Sigmoid colon (tissue), 7 donors: ENCODE measurements around the gene NPHP4. TPM values are rescaled to one million over a fixed set of nuclear protein-coding genes. Genes with fewer than 3 reads are reported as not detected.

Experiments used
- DNase-seq: peaks from one replicate; pipeline ENCODE4 v3.0.0-alpha.2; 2019
- H3K27ac ChIP-seq, 4 donors: fragments of 200-600 bp; sonication (generic); one replicate each; pipeline ENCODE4 v1.5.1; 2016 to 2019; ENCODE audit warnings: mild to moderate bottlenecking in 1 of 4
- H3K27me3 ChIP-seq, 3 donors: fragments of 200-600 bp; sonication (generic); one replicate each; pipeline ENCODE4 v1.5.1; 2019; ENCODE audit warnings: mild to moderate bottlenecking in 1 of 3
- H3K36me3 ChIP-seq, 4 donors: fragments of 200-600 bp; sonication (generic); one replicate each; pipeline ENCODE4 v1.5.1; 2016 to 2019
- H3K4me1 ChIP-seq, 4 donors: fragments of 200-600 bp; sonication (generic); one replicate each; pipeline ENCODE4 v1.5.1; 2017 to 2019
- H3K4me3 ChIP-seq, 4 donors: fragments of 200-600 bp; sonication (generic); one replicate each; pipeline ENCODE4 v1.5.1; 2017 to 2019; ENCODE audit warnings: mild to moderate bottlenecking in 2 of 4, moderate library complexity in 1 of 4
- H3K9me3 ChIP-seq, 4 donors: fragments of 200-600 bp in 3 of 4; sonication (generic) in 3 of 4; one replicate each; pipeline versions ENCODE4 v1.5.1 to v1.6.1; 2013 to 2019
- EP300 ChIP-seq, 4 donors: sonication (generic); formaldehyde crosslinking; IDR thresholded peaks; one replicate each; pipeline ENCODE4 v1.6.1; 2017; ENCODE audit warnings: antibody characterized with exemption in 4 of 4
- POLR2A ChIP-seq, 2 donors: fragments of 450-650 bp; IDR thresholded peaks; one replicate each; pipeline ENCODE4 v1.6.1; 2016; ENCODE audit warnings: antibody characterized with exemption in 2 of 2, mild to moderate bottlenecking in 2 of 2, moderate library complexity in 2 of 2
- POLR2AphosphoS5 ChIP-seq, 4 donors: sonication (generic); formaldehyde crosslinking; IDR thresholded peaks; one replicate each; pipeline ENCODE4 v1.6.1; 2017; ENCODE audit warnings: antibody characterized with exemption in 4 of 4
- WGBS, 2 donors: extraction: QIAGEN DNeasy Blood & Tissue Kit; methylation state at CpG; one replicate each; pipeline ENCODE4 v1.1.7; 2013; 5-methylcytosine and 5-hydroxymethylcytosine counted together
- intact Hi-C: fragments of 100-400 bp; cut with DNase I; formaldehyde crosslinking; loops from one replicate; pipeline ENCODE4 v1.15.1; 2023
- polyA plus RNA-seq, 3 donors: library from polyadenylated mRNA; stranded (reverse); fragments of 200-250 nt; gene quantifications; one replicate each; pipeline ENCODE4 v1.2.3, GENCODE V29; 2013
- total RNA-seq, 4 donors: library from RNA; depleted of rRNA; stranded (reverse); fragments of >200 nt; gene quantifications; one replicate each; pipeline ENCODE4 v1.1.0, GENCODE V29; 2016
- TF ChIP-seq, protein P1 (sequence below), 4 experiments: fragments of 450-650 bp in 3 of 4; fragments of 200-600 bp in 1 of 4; IDR thresholded peaks; one replicate each; pipeline ENCODE4 v1.5.1; 2016 to 2019; ENCODE audit warnings: antibody characterized with exemption in 4 of 4, mild to moderate bottlenecking in 3 of 4, moderate library complexity in 2 of 4
- donor health status: healthy with polysubstance abuse.
- donor health status: Bipolar disorder and iron deficiency.
- donor health status: healthy.

NPHP4 gene
- total and polyA plus RNA-seq, 7 donors, result 0.60 to 12.2 (median 5.7) TPM

DNA sequence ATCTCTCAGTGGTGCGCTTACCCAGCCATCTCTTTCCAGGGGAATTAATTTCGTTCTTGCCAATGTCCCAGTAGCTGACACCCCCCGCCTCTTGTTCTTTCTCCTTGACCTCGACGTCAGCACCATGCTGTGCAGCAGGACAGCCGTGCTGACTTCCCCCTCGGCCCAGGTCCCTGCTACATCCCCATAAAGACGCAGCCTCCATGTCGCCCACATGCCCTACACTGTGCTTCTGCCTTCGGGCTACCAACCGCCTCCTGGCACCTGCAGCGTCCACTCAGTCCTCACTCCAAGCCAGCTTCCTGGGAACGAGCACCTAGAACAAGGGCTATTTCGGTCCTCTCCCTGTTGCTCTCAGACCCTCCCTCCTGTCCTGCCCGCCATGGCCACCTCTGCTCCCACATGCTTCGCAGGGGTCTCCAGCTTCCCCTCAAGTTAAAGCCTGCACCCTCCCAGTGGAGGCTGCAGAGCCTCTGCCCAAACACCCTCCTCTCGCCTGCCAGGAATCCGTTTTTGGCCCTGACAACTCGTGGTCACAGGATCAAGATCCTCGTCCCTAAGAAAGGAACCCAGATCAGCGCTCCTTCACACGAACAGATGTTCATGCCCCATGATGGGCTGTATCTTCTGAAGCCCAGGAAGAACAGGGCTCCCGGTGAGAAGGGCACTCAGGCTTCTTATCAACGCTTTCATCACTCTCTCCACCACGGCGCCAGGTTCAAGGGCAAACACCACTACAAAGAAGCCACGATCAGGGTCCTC is 109.7 kb downstream of the NPHP4 start:
- no peak for DNase-seq
- 92 to 96% methylated on average over 27 of the region's 27 CpGs for WGBS, 2 donors
- intact Hi-C loops, result no loop called here
- Histone ChIP-seq H3K27me3 (no peaks in the 10 kb centered on the region), H3K27ac (no peak overlapping the region), H3K4me1 (no peaks in the 10 kb centered on the region), H3K9me3 (peaks cover 0 to 2% (median 0%) of the 10 kb centered on the region in 4 donors), H3K36me3 (peaks cover 5 to 40% (median 13%) of the 10 kb centered on the region in 4 donors), H3K4me3 (no peak overlapping the region)
- TF ChIP-seq POLR2AphosphoS5 (IDR thresholded peaks at IDR 0.05) (no peak), EP300 (IDR thresholded peaks at IDR 0.05) (no peak), POLR2A (IDR thresholded peaks at IDR 0.05) (no peak)
- TF ChIP-seq, protein P1, sequence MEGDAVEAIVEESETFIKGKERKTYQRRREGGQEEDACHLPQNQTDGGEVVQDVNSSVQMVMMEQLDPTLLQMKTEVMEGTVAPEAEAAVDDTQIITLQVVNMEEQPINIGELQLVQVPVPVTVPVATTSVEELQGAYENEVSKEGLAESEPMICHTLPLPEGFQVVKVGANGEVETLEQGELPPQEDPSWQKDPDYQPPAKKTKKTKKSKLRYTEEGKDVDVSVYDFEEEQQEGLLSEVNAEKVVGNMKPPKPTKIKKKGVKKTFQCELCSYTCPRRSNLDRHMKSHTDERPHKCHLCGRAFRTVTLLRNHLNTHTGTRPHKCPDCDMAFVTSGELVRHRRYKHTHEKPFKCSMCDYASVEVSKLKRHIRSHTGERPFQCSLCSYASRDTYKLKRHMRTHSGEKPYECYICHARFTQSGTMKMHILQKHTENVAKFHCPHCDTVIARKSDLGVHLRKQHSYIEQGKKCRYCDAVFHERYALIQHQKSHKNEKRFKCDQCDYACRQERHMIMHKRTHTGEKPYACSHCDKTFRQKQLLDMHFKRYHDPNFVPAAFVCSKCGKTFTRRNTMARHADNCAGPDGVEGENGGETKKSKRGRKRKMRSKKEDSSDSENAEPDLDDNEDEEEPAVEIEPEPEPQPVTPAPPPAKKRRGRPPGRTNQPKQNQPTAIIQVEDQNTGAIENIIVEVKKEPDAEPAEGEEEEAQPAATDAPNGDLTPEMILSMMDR (IDR thresholded peaks at IDR 0.05), result no peak

DNA sequence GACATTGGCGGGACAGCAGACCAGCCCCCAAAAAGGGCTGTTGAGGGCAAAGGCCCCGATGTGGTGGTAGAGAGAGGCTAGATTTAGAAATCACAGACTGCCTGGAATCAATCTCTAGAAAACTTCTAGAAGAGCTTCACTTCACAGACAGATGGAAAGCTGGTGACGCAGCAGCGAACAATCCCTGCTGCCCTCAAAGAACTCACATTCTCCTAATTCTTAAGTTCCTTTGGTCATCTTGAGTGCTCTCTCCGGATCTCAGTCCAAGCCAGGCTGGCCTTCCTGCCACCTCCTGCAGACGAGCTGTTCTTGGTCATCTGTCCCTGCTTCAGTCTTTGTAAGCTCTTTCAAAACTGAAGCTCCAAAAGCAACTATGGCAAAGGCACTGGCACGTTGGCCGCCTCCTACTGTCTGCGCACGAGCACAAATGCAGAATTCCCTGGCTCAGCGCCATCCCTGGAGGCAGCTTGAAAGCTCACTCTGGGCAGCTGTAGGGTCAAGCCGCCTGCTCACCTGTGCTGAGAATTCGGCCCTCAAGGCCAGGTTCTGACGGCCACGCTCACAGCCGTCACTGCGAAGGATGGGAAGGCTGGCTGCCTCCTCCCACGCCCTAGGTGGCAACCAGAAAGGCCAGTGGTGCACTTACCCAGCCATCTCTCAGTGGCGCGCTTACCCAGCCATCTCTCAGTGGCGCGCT is 110.6 kb downstream of the NPHP4 start:
- 92 to 97% methylated on average over 22 of the region's 22 CpGs for WGBS, 2 donors
- H3K4me3 ChIP-seq, result no peak overlapping the region
- no peak for DNase-seq
- H3K27ac ChIP-seq, result no peak overlapping the region
- H3K9me3 ChIP-seq, result peaks cover 0 to 2% (median 0%) of the 10 kb centered on the region in 4 donors
- no peaks in the 10 kb centered on the region for H3K27me3 ChIP-seq
- TF ChIP-seq, protein P1 (IDR thresholded peaks at IDR 0.05), result no peak
- TF ChIP-seq POLR2A (IDR thresholded peaks at IDR 0.05) (no peak), EP300 (IDR thresholded peaks at IDR 0.05) (no peak), POLR2AphosphoS5 (IDR thresholded peaks at IDR 0.05) (no peak)
- intact Hi-C loops, result no loop called here
- peaks cover 5 to 40% (median 11%) of the 10 kb centered on the region in 4 donors for H3K36me3 ChIP-seq
- H3K4me1 ChIP-seq, result no peaks in the 10 kb centered on the region

DNA sequence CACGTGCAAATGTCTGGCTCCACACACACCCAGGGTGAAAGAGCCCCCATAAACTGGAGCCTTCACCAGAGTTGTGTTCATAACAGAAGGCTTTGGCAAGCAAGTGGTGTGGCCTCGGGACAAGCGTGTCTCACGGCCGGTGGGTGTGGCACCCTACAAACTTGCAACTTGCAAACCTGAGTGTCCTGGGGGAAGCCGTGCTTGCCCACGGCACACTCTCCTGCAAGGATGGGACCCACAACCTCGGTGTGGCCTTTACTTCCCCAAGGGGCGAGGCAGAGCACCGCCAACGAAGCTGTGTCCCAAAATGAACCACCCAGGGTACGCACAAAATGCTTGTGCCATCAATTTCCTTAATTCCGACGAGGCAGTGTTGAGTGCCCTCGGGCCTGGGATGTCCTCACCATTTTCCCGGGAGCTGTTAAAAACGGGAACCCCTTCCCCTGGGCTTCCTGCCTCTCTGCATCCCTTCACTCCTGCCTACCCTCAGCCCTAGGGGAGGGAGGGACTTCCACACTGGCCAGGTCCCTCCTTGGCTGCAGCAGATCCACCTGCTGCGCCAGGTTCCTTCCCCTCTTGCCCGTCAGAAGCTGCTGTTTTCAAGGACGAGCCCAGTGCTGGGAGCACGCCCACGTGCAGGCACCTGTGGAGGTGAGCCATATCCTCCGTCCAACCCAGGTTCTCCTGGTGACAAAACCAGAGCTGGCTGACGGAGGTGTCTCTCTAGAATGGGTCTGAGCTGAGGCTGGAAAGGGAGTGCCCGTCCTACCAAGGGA is 111.4 kb downstream of the NPHP4 start:
- H3K36me3 ChIP-seq, result peaks cover 0 to 40% (median 13%) of the 10 kb centered on the region in 4 donors
- no peaks in the 10 kb centered on the region for H3K27me3 ChIP-seq
- DNase-seq, result no peak
- H3K27ac ChIP-seq, result no peak overlapping the region
- intact Hi-C loops, result no loop called here
- H3K9me3 ChIP-seq, result peaks cover 0 to 2% (median 0%) of the 10 kb centered on the region in 4 donors
- TF ChIP-seq EP300 (IDR thresholded peaks at IDR 0.05), result no peak
- TF ChIP-seq POLR2AphosphoS5 (IDR thresholded peaks at IDR 0.05), result no peak
- H3K4me3 ChIP-seq, result no peak overlapping the region
- WGBS, 2 donors, result 95 to 97% methylated on average over 25 of the region's 25 CpGs
- H3K4me1 ChIP-seq, result no peaks in the 10 kb centered on the region

DNA sequence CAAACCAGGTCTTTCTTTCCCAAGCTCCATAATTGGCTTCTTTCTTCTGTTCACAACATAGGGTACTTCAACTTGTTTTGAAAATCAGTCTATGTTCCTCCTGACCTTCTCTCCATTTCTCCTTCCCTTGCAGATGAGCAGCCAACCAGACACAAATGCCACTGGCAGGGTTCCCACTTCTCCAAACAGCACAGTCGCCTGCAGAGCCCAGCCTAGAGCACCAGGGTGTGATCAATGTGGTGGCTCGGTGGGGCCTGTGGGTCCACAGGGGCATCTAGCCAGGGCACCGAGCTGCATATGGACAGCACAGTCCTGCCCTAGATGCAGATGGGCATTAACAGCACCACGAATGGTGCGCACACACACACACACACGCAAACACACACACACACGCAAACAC is 112.8 kb downstream of the NPHP4 start:
- no peak for DNase-seq
- Histone ChIP-seq H3K4me1 (no peaks in the 10 kb centered on the region), H3K4me3 (no peak overlapping the region), H3K27me3 (no peaks in the 10 kb centered on the region), H3K27ac (no peak overlapping the region), H3K9me3 (peaks cover 0 to 2% (median 0%) of the 10 kb centered on the region in 4 donors), H3K36me3 (peaks cover 0 to 53% (median 19%) of the 10 kb centered on the region in 4 donors)
- intact Hi-C loops, result no loop called here
- TF ChIP-seq EP300 (IDR thresholded peaks at IDR 0.05) (no peak), POLR2A (IDR thresholded peaks at IDR 0.05) (no peak), POLR2AphosphoS5 (IDR thresholded peaks at IDR 0.05) (no peak)
- TF ChIP-seq, protein P1 (IDR thresholded peaks at IDR 0.05), result no peak
- WGBS, 2 donors, result 83 to 90% methylated on average over 7 of the region's 7 CpGs
